Right ventricle myocardium inferior (tissue), 1 donor: Measurements from ENCODE around the gene APOC3. TPM values are rescaled to one million over a fixed set of nuclear protein-coding genes. Genes with fewer than 3 reads are reported as not detected.
"Not testable (repeated sequence)": the region's sequence is repeated elsewhere in the genome, so short reads cannot be mapped to it uniquely, and the experiment has no call there.

ENCODE experiments used
- ATAC-seq: fragments of 200-7000 bp; cut with Tn5 transposase; one replicate; pipeline ENCODE4 v1.9.1; 2020; ENCODE audit warnings: mild to moderate bottlenecking, moderate library complexity
- DNase-seq: peaks from one replicate; pipeline ENCODE4 v3.0.0; 2021; ENCODE audit errors: missing footprints
- intact Hi-C: fragments of 100-400 bp; cut with DNase I; formaldehyde crosslinking; loops from one replicate; pipeline ENCODE4 v1.11.0; 2022
- total RNA-seq: library from RNA; stranded (reverse); fragmentation: NEBNext Ultra II Directional; extraction: Animal tissue kit (Norgen Biotek cat#: 25700); gene quantifications from one replicate; pipeline ENCODE4 v1.2.1, GENCODE V29; 2021
- donor health status: DM: no; HTN: yes; CAD: no; lungs with severe emphysema.

The APOC3 gene
- total RNA-seq, 1 donor from 2014 or later, result not detected

GRCh38 chr11:116797816-116798215 is 31.9 kb upstream of the APOC3 start:
- intact Hi-C loops, result no loop called here
- no peak for ATAC-seq

GRCh38 chr11:116798368-116798767 is 31.3 kb upstream of the APOC3 start:
- intact Hi-C loops, result no loop called here
- ATAC-seq, result no peak
- DNase-seq, result no peak

More at GRCh38 chr11:116797816-116798215, 31.9 kb upstream of the APOC3 start:
- DNase-seq, result no peak

- DNase-seq, result no peak
- intact Hi-C loops, result no loop called here
- ATAC-seq, result no peak
These were observed 29.1 kb upstream of the APOC3 start for GRCh38 chr11:116800610-116801009.

- intact Hi-C loops, ATAC-seq, DNase-seq: not testable (repeated sequence)
These were observed 28.0 kb upstream of the APOC3 start for GRCh38 chr11:116801662-116802061.

- intact Hi-C loops, result no loop called here
- DNase-seq (no peak), ATAC-seq (no peak)
These were observed 25.7 kb upstream of the APOC3 start for GRCh38 chr11:116804001-116804400.

GRCh38 chr11:116807601-116808261 is 22.0 kb upstream of the APOC3 start:
- DNase-seq, result no peak
- intact Hi-C loops, result no loop called here
- ATAC-seq, result no peak

- no peak for ATAC-seq
- no peak for DNase-seq
- intact Hi-C loops, result no loop called here
These were observed 21.2 kb upstream of the APOC3 start for GRCh38 chr11:116808262-116809175.

- DNase-seq (no peak), ATAC-seq (no peak)
- intact Hi-C loops, result no loop called here
These were observed 18.5 kb upstream of the APOC3 start for GRCh38 chr11:116811194-116811593.

GRCh38 chr11:116812109-116812508 is 17.6 kb upstream of the APOC3 start:
- DNase-seq, result no peak
- intact Hi-C loops, result no loop called here
- no peak for ATAC-seq

GRCh38 chr11:116813170-116813569 is 16.5 kb upstream of the APOC3 start:
- ATAC-seq, result no peak
- intact Hi-C loops, result no loop called here
- DNase-seq, result no peak

GRCh38 chr11:116813781-116814471 is 15.8 kb upstream of the APOC3 start:
- intact Hi-C loops, result no loop called here
- ATAC-seq, result peak; percentile 68

GRCh38 chr11:116814502-116814901 is 15.2 kb upstream of the APOC3 start:
- DNase-seq (no peak), ATAC-seq (no peak)
- intact Hi-C loops, result no loop called here

More at GRCh38 chr11:116813781-116814471, 15.8 kb upstream of the APOC3 start:
- no peak for DNase-seq

- DNase-seq (no peak), ATAC-seq (no peak)
- intact Hi-C loops, result no loop called here
These were observed 10.7 kb upstream of the APOC3 start for GRCh38 chr11:116819049-116819448.

- no peak for DNase-seq
- intact Hi-C loops, result no loop called here
- ATAC-seq, result no peak
These were observed 8.4 kb upstream of the APOC3 start for GRCh38 chr11:116821050-116821918.

- ATAC-seq, result no peak
These were observed 7.1 kb upstream of the APOC3 start for GRCh38 chr11:116822575-116822974.

GRCh38 chr11:116823031-116823843 is 6.5 kb upstream of the APOC3 start, which contains the start of gene APOA4:
TSS of gene APOA4 (minus strand) at chr11:116823304. CDS start at chr11:116823191, 113 bp downstream.
- ATAC-seq, result no peak
- DNase-seq, result no peak
- intact Hi-C loops, result no loop called here

More at GRCh38 chr11:116822575-116822974, 7.1 kb upstream of the APOC3 start:
- no peak for DNase-seq
- intact Hi-C loops, result no loop called here

GRCh38 chr11:116825434-116825833 is 4.3 kb upstream of the APOC3 start:
- ATAC-seq (no peak), DNase-seq (no peak)
- intact Hi-C loops, result no loop called here
